ENCODE results near the gene FKBP2. TPM values are rescaled to one million over a fixed set of nuclear protein-coding genes. Genes with fewer than 3 reads are reported as not detected.
A peak's percentile ranks its signal among the peaks of the same experiment; 100 is the strongest.

The FKBP2 gene
- total RNA-seq, 1 experiment from 2014 or later, result 259 TPM

GRCh38 chr11:64219354-64219684, 21.6 kb upstream of the FKBP2 start:
- no peak for DNase-seq (ENCODE audit: low spot score)

DNA sequence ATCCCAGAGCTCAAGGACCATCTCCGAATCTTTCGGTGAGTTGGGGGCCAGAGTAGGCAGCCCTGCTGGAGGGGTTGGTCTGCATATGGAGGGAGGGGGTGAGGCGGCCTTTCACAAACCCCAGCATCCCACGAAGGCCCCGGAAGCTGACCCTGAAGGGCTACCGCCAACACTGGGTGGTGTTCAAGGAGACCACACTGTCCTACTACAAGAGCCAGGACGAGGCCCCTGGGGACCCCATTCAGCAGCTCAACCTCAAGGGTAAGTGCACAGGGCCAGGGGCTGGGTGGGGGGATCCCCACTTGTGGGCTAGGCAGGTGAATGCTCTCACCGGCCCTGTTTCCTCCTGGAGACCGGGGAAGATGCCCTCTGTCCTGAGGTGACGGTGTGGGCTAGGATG, 21.1 kb upstream of the FKBP2 start:
- DNase-seq (ENCODE audit: low spot score), result no peak

- DNase-seq (ENCODE audit: low spot score), result no peak
Observed at GRCh38 chr11:64220271-64220670, 20.6 kb upstream of the FKBP2 start.

- DNase-seq (ENCODE audit: low spot score), result no peak
Observed at GRCh38 chr11:64220798-64221197, 20.1 kb upstream of the FKBP2 start.

- no peak for DNase-seq (ENCODE audit: low spot score)
Observed at GRCh38 chr11:64222651-64223000, 18.3 kb upstream of the FKBP2 start.

DNA sequence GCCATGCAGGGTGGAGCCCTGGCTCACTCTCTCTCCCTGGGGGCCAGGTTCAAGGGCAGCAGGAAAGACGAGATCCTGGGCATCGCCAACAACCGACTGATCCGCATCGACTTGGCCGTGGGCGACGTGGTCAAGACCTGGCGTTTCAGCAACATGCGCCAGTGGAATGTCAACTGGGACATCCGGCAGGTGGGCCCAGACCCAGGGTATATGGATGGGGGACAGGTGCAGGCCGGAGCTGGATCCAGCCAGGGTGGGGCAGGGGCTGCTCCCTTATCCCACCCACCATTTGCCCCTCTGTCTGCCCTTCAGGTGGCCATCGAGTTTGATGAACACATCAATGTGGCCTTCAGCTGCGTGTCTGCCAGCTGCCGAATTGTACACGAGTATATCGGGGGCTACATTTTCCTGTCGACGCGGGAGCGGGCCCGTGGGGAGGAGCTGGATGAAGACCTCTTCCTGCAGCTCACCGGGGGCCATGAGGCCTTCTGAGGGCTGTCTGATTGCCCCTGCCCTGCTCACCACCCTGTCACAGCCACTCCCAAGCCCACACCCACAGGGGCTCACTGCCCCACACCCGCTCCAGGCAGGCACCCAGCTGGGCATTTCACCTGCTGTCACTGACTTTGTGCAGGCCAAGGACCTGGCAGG, 17.8 kb upstream of the FKBP2 start:
- no peak for DNase-seq (ENCODE audit: low spot score)

- no peak for DNase-seq (ENCODE audit: low spot score)
Observed at GRCh38 chr11:64224151-64224890, 16.6 kb upstream of the FKBP2 start.

GRCh38 chr11:64224891-64225607, 15.8 kb upstream of the FKBP2 start:
- DNase-seq (ENCODE audit: low spot score), result no peak

DNA sequence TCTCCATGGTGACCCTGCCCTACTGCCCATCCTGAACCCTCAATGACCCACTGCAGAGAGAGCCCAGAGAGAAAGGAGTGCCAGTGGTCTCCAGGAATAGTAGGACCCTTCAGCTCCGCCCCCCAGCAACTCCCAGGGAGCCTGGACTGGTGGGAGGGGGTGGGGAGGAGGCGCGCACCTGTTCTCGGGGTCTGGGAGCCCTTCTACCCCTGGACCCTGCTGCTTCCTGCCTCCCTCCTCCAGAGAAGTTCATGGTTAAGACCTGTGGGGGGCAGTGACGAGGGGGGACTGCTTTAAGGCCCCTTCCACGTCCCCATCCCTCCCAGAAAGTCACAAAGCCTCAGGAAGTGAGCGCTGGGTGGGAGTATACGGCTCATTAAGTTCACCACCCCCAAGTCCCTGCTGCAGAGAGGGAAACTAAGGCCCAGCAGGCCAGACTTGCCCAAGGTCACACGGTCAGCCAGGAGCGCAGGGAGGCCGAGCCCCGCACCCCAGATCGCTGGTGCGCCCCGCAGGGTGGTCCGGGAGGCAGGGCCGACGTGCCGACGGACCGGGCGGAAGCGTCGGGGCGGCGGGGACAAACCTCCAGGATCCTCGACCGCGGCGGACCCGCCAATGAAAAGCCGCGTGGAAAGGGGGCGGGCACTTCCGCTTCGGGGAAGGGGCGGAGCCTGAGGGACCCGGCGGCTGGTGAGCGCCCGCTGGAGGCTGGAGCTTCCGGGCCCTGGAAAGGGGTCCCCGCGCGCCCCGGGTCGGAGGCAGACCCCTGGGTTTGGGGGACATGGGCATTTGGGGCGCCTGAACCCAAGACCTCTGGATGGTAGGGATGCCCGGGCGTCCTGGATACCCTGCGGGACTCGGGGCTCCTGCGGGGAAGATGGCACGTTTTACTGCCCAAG, 15.0 kb upstream of the FKBP2 start, which contains the start of the genes NUDT22 and TRPT1:
Gene NUDT22, plus strand, starts transcription at position 667 of the 899 bp plus-strand sequence. CDS start 379 bp downstream, outside the sequence.
Gene TRPT1, minus strand, starts transcription at position 579 of the 899 bp plus-strand sequence. Its CDS starts 326 bp downstream, at position 253.
- peak; percentile 94 for DNase-seq (ENCODE audit: low spot score)

DNA sequence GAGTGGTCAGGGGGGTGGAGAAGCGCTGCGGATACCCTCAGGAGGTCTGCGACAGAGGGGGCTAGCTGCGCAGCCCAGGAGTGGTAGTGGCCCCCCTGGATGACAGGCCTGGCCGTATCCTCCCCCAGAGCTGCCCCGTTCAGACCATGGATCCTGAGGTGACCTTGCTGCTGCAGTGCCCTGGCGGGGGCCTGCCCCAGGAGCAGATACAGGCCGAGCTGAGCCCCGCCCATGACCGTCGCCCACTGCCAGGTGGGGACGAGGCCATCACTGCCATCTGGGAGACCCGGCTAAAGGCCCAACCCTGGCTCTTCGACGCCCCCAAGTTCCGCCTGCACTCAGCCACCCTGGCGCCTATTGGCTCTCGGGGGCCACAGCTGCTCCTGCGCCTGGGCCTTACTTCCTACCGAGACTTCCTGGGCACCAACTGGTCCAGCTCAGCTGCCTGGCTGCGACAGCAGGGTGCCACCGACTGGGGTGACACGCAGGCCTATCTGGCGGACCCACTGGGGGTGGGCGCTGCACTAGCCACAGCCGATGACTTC, 14.3 kb upstream of the FKBP2 start:
- DNase-seq (ENCODE audit: low spot score), result peak; percentile 59

- no peak for DNase-seq (ENCODE audit: low spot score)
Observed at GRCh38 chr11:64227405-64227956, 13.4 kb upstream of the FKBP2 start.

- no peak for DNase-seq (ENCODE audit: low spot score)
Observed at GRCh38 chr11:64229090-64229743, 11.7 kb upstream of the FKBP2 start.

DNA sequence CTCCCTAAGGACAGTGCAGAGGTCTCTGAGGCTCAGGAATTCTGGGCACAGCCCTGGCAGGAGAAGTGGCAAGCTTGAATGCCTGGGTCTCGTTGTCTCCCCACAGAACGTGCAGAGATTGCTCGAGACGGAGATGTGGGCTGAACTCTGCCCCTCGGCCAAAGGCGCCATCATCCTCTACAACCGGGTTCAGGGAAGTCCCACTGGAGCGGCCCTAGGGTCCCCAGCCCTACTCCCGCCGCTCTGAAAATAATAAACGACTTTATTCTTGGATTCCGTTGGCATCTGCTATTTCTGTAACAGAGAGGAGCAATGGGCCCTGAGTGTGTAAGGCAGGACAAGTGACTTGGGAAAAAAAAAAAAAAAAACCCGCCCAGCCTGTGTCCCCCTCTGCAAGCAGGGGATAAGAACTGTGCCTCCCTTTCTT, 11.1 kb upstream of the FKBP2 start:
- no peak for DNase-seq (ENCODE audit: low spot score)

GRCh38 chr11:64230171-64230984, 10.5 kb upstream of the FKBP2 start, which contains the start of gene DNAJC4:
Gene DNAJC4 (plus strand): TSS chr11:64230548. CDS start chr11:64230855, 307 bp downstream.
- peak; percentile 93 for DNase-seq (ENCODE audit: low spot score)

DNA sequence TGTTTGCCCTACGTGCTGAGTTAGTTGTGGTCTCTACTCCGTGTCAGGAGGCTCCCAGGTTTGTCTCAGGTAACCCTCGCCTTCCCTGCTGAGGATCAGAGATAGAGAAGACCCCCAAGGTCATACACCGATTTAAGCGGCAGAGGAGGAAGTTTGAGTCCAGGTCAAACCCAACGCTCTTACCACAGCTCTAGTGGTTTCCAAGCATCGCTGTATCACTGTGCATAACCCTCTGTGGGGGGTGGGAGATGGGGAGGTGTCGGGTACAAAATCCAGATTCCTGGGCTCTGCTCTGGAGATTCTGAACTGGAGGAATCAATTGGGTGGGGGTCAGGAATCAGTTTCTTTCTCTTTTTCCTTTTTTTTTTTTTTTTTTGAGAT, 9.9 kb upstream of the FKBP2 start:
- no peak for DNase-seq (ENCODE audit: low spot score)

DNA sequence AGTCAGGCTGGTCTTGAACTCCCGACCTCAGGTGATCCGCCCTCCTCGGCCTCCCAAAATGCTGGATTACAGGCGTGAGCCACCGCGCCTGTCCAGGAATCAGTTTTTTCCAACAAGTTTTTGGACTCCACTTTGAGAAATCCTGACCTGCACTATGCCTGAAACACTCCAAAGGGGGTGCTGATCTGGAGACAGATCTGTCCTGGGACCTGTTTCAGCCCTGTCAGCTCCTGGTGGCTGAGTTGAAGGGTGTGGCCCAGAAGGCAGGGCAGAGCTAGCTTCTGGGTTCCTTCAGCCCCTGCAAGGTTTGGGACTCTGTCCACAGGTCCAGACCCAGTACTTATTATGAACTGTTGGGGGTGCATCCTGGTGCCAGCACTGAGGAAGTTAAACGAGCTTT, 9.3 kb upstream of the FKBP2 start:
- DNase-seq (ENCODE audit: low spot score), result no peak

- DNase-seq (ENCODE audit: low spot score), result no peak
Observed at GRCh38 chr11:64232182-64232966, 8.5 kb upstream of the FKBP2 start.

DNA sequence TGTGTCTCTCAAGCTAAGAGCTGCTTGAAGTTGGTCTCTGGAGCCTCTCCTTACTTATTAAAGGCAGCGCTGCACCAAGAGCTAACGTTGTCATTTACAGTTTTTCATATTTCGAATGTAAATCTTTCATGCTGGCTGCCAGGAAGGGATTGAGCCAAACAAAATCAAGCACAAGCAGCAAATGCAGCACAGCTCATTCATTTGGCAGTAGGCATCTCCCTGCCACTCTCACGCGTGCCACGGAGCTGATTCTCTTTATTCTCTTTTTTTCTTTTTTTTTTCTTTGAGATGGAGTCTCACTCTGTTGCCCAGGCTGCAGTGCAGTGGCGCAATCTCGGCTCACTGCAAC, 8.0 kb upstream of the FKBP2 start:
- no peak for DNase-seq (ENCODE audit: low spot score)

Measured in HT-29 (cell line).